ENCODE results near the gene IL17B. TPM values are rescaled to one million over a fixed set of nuclear protein-coding genes. Genes with fewer than 3 reads are reported as not detected.

IL17B gene
- total RNA-seq, 2 experiments from 2014 or later: not detected

- no peak for DNase-seq
- no peaks in the 10 kb centered on the region for H3K9me3 Mint-ChIP-seq
- ChIA-PET POLR2A (no interaction called here), CTCF (interaction anchor here (0.5 to 3.4 kb wide), 10 partner anchors 8 to 1031 kb away, joined by 3 to 29 read pairs (median 6); partner anchors contain the start of gene PCYOX1L)
- H3K4me1 Mint-ChIP-seq: peaks cover 14% of the 10 kb centered on the region
- no peak overlapping the region for H3K4me3 Mint-ChIP-seq
- no peak overlapping the region for H3K27ac Mint-ChIP-seq
- peaks cover 8% of the 10 kb centered on the region for H3K36me3 Mint-ChIP-seq (ENCODE audit: low read depth)
- no peaks in the 10 kb centered on the region for H3K27me3 Mint-ChIP-seq
Measured at GRCh38 chr5:149366169-149366729, 12.8 kb downstream of the IL17B start.

DNA sequence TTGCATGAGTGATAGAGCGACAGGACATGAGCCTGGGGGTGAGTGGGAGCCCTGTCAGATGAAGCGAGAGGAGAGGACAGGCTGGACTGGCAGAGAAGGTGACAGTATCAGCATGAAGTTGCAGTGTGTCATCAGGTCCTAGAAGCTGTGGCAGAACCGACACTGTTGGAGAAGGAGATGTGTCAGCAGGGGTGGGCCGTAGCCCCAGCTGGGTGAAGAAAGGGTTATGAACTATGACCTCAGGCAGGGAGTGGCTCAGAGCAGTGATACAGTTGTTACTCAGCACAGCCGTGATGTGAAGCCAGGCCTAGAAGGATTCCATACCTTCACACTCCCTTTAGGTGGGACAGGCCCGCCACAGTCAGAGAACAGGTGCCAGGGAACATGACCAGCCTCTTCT lies 13.7 kb downstream of the IL17B start:
- no peaks in the 10 kb centered on the region for H3K27me3 Mint-ChIP-seq
- no peak for DNase-seq
- H3K27ac Mint-ChIP-seq: no peak overlapping the region

DNA sequence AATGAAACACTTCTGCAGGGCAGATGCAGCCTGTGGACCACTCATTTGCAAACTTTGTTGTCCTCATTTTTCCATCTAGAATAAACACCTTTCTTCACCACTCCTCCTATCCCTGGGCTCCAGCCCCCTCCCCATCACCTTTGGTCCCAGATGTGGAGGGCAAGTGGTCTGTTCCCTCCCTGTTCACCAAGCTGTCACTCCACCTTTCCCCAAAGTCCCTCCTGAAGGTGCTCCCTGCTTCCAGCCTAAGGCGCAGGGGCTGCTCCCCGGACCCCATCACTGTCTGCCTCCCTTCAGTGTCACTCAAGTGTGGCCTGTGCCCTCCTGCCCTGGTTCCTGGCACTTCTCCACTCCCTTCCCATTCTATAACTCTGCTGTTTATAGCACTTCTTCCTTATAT lies 14.4 kb downstream of the IL17B start:
- H3K4me1 Mint-ChIP-seq: peaks cover 28% of the 10 kb centered on the region
- no peaks in the 10 kb centered on the region for H3K27me3 Mint-ChIP-seq
- ChIA-PET CTCF (interaction anchor here (1.6 to 1.9 kb wide), 2 partner anchors 12 to 20 kb away, joined by 4 to 5 read pairs; partner anchors contain the start of gene GRPEL2), POLR2A (no interaction called here)
- H3K4me3 Mint-ChIP-seq: no peak overlapping the region
- H3K27ac Mint-ChIP-seq: no peak overlapping the region
- no peaks in the 10 kb centered on the region for H3K9me3 Mint-ChIP-seq
- DNase-seq: no peak
- H3K36me3 Mint-ChIP-seq (ENCODE audit: low read depth): peaks cover 19% of the 10 kb centered on the region

More for the DNA sequence above, 13.7 kb downstream of the IL17B start:
- H3K36me3 Mint-ChIP-seq (ENCODE audit: low read depth): peaks cover 13% of the 10 kb centered on the region
- ChIA-PET POLR2A (no interaction called here), CTCF (interaction anchor here (0.6 to 3.4 kb wide), 5 partner anchors 11 to 224 kb away, joined by 3 to 8 read pairs (median 5); partner anchors contain the start of gene ABLIM3)
- H3K4me1 Mint-ChIP-seq: peaks cover 21% of the 10 kb centered on the region
- H3K4me3 Mint-ChIP-seq: no peak overlapping the region
- no peaks in the 10 kb centered on the region for H3K9me3 Mint-ChIP-seq

GRCh38 chr5:149363936-149364335 lies 15.2 kb downstream of the IL17B start:
- POLR2A ChIA-PET: no interaction called here

GRCh38 chr5:149363358-149363757 lies 15.7 kb downstream of the IL17B start:
- POLR2A ChIA-PET: interaction anchor here (0.6 kb wide), 1 partner anchor 37 kb away, joined by 5 read pairs; no protein-coding TSS in a partner anchor
- CTCF ChIA-PET: interaction anchor here (0.9 to 1.9 kb wide), 5 partner anchors 13 to 31 kb away, joined by 3 to 5 read pairs (median 3); partner anchors contain the start of genes GRPEL2 and IL17B

More at GRCh38 chr5:149363936-149364335, 15.2 kb downstream of the IL17B start:
- no peak for DNase-seq
- Mint-ChIP-seq H3K4me1 (peaks cover 36% of the 10 kb centered on the region), H3K4me3 (no peak overlapping the region), H3K9me3 (no peaks in the 10 kb centered on the region), H3K27ac (peak overlapping the region; percentile 62), H3K27me3 (no peaks in the 10 kb centered on the region), H3K36me3 (ENCODE audit: low read depth) (peaks cover 26% of the 10 kb centered on the region)
- CTCF ChIA-PET: interaction anchor here (0.9 to 1.9 kb wide), 4 partner anchors 13 to 32 kb away, joined by 3 to 5 read pairs (median 4); partner anchors contain the start of genes GRPEL2 and IL17B

DNA sequence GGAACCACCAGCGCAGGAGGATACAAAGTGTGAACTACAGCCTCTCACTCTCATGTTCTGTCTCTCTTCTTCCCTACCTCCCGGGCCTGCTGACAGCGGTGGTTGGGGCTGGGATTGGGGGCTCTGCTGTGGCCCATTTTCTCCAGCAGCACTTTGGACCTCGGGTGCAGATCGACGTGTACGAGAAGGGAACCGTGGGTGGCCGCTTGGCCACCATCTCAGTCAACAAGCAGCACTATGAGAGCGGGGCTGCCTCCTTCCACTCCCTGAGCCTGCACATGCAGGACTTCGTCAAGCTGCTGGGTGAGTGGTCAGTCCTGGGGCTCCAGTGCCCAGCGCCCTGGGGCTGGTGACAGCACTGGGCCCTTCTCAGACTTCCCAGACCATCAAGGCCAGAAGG lies 16.6 kb downstream of the IL17B start:
- H3K27ac Mint-ChIP-seq: no peak overlapping the region
- no peak overlapping the region for H3K4me3 Mint-ChIP-seq
- POLR2A ChIA-PET: no interaction called here
- H3K4me1 Mint-ChIP-seq: peaks cover 43% of the 10 kb centered on the region
- DNase-seq: no peak
- no peaks in the 10 kb centered on the region for H3K27me3 Mint-ChIP-seq
- H3K9me3 Mint-ChIP-seq: no peaks in the 10 kb centered on the region
- CTCF ChIA-PET: interaction anchor here (1.0 to 1.7 kb wide), 2 partner anchors 17 to 22 kb away, joined by 3 read pairs; partner anchors contain the start of gene IL17B
- H3K36me3 Mint-ChIP-seq (ENCODE audit: low read depth): peaks cover 27% of the 10 kb centered on the region

More at GRCh38 chr5:149363358-149363757, 15.7 kb downstream of the IL17B start:
- Mint-ChIP-seq H3K27ac (no peak overlapping the region), H3K36me3 (ENCODE audit: low read depth) (peaks cover 27% of the 10 kb centered on the region), H3K27me3 (no peaks in the 10 kb centered on the region), H3K4me3 (no peak overlapping the region), H3K9me3 (no peaks in the 10 kb centered on the region), H3K4me1 (peaks cover 42% of the 10 kb centered on the region)
- no peak for DNase-seq

DNA sequence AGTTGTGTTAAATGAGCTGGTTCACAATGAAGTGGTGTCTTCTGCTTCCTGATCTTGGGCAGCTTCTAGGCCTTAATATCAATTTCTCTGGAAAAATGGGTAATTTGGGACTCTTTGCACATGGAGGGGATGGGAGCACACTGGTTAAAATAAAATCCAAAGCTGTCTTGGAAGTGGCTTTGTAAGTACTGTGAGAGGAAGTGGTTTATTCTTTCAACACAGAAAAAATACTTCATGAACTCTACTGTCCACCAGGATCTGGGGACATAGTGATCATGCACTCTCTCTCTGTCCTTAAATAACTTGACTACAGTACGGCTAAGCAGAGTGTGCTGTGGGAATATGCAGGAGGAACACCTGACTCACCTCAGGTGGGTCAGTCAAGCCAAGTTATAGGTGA lies 18.8 kb downstream of the IL17B start:
- no peak for DNase-seq
- H3K36me3 Mint-ChIP-seq (ENCODE audit: low read depth): peaks cover 33% of the 10 kb centered on the region
- H3K27me3 Mint-ChIP-seq: no peaks in the 10 kb centered on the region
- H3K9me3 Mint-ChIP-seq: no peaks in the 10 kb centered on the region
- ChIA-PET CTCF (interaction anchor here (0.9 to 1.9 kb wide), 6 partner anchors 11 to 37 kb away, joined by 3 to 6 read pairs (median 3); no protein-coding TSS in a partner anchor), POLR2A (interaction anchor here (0.8 kb wide), 1 partner anchor 16 kb away, joined by 4 read pairs; no protein-coding TSS in a partner anchor)
- H3K27ac Mint-ChIP-seq: peak overlapping the region; percentile 75
- peak overlapping the region; percentile 21 for H3K4me3 Mint-ChIP-seq
- peaks cover 55% of the 10 kb centered on the region for H3K4me1 Mint-ChIP-seq

DNA sequence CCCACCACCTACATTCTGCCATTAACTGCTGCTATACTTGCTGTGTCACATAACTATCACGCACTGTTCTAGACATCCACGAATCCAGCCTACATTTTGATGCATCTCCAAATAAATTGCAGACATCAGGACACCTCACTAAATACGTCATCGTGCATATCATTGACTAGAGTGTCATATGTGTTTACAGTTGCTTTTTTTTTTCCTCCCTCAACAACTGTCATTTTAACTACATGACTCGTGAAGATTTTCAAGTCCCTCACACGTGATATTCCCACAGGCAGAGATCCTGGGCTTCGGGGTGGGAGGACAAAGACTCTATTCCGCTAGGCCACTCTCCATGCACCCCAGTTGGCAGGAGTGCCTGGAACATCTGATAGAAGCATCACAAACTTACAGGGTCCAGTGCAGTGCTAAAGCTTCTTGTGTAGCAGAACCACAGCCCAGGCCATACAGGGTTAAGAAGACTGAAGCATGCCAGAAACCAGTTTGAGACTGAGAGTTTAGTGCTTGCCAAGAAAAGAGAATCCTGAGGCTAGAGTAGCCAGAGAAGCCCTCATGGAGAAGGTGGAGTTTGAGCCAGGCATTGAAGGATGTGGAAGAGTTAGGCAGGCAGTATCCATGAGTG lies 20.1 kb downstream of the IL17B start:
- POLR2A ChIA-PET: no interaction called here
- peaks cover 2% of the 10 kb centered on the region for H3K9me3 Mint-ChIP-seq
- H3K27ac Mint-ChIP-seq: peak overlapping the region; percentile 86
- H3K36me3 Mint-ChIP-seq (ENCODE audit: low read depth): peaks cover 46% of the 10 kb centered on the region
- DNase-seq: no peak
- peak overlapping the region; percentile 86 for H3K4me3 Mint-ChIP-seq
- no peaks in the 10 kb centered on the region for H3K27me3 Mint-ChIP-seq
- CTCF ChIA-PET: interaction anchor here (0.5 to 3.9 kb wide), 6 partner anchors 8 to 198 kb away, joined by 3 to 29 read pairs (median 4); partner anchors contain the start of gene GRPEL2
- peaks cover 66% of the 10 kb centered on the region for H3K4me1 Mint-ChIP-seq

- DNase-seq: peak; percentile 42
- H3K4me1 Mint-ChIP-seq: peaks cover 71% of the 10 kb centered on the region
- peak overlapping the region; percentile 86 for H3K27ac Mint-ChIP-seq
- H3K4me3 Mint-ChIP-seq: peak overlapping the region; percentile 86
- H3K36me3 Mint-ChIP-seq (ENCODE audit: low read depth): peaks cover 50% of the 10 kb centered on the region
- ChIA-PET CTCF (interaction anchor here (0.5 to 3.9 kb wide), 7 partner anchors 9 to 198 kb away, joined by 3 to 29 read pairs (median 4); partner anchors contain the start of gene GRPEL2), POLR2A (interaction anchor here (1.3 to 1.9 kb wide), 2 partner anchors 11 to 13 kb away, joined by 10 read pairs; partner anchors contain the start of gene GRPEL2)
- H3K27me3 Mint-ChIP-seq: no peaks in the 10 kb centered on the region
- H3K9me3 Mint-ChIP-seq: peaks cover 2% of the 10 kb centered on the region
Measured at GRCh38 chr5:149358294-149358651, 20.8 kb downstream of the IL17B start.

DNA sequence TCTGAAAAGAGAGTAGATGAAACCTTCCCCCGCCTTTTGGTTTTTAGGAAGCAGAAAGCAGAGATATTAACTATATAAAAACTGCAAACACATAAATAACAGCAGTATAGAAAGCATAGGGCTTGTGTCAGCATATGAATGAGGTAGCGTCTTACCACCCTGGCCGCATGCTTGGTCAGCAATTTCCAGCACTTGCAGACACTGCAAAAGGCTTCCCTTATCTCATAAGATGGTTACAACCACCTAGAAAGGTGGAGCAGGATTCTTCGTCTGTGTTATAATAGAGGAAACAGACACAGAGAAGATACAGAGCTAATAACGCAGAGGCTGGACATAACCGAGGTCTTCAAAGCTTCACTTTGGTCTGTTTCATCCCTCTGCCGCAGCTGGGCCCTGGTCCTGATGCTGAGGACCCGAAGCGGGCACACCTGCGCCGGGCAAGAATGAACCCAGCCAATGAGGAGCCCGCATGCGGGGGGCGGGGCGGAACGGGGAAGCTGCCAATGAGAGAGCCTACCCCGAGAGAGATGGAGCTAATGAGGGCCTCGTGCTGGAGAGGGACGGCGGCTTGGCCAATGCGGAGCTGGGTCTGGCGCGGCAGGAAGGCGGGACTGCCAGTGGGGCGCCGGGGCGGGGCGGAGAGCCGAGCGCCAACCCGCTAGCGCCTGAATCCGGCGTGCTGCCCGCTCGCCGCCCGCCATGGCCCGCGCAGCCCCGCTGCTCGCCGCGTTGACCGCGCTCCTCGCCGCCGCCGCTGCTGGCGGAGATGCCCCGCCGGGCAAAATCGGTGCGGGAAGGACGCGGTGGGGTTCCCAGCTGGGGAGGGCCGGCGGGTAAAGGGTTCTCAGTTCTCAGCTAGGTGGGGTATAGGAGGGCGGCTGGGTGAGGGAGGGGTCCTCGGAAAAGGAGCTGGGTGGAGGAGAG lies 21.5 kb downstream of the IL17B start, which contains the start of gene PCYOX1L:
TSS of gene PCYOX1L (plus strand) at position 677 of the 924 bp plus-strand sequence. CDS start at position 700, 23 bp downstream.
- Mint-ChIP-seq H3K4me1 (peaks cover 74% of the 10 kb centered on the region), H3K9me3 (peaks cover 2% of the 10 kb centered on the region), H3K36me3 (ENCODE audit: low read depth) (peaks cover 49% of the 10 kb centered on the region), H3K27ac (peak within 1 kb of the TSS; percentile 86), H3K4me3 (peak within 1 kb of the TSS; percentile 86), H3K27me3 (no peaks in the 10 kb centered on the region)
- CTCF ChIA-PET: interaction anchor here (0.6 to 3.9 kb wide), 7 partner anchors 8 to 233 kb away, joined by 3 to 29 read pairs (median 4); partner anchors contain the start of gene GRPEL2
- peak; percentile 93 for DNase-seq
- POLR2A ChIA-PET: interaction anchor here (0.6 to 1.9 kb wide), 4 partner anchors 8 to 164 kb away, joined by 3 to 10 read pairs (median 7); partner anchors contain the start of gene GRPEL2

- POLR2A ChIA-PET: interaction anchor here (0.7 kb wide), 2 partner anchors 972 to 1370 kb away, joined by 3 to 7 read pairs; no protein-coding TSS in a partner anchor
- H3K27me3 Mint-ChIP-seq: no peaks in the 10 kb centered on the region
- H3K27ac Mint-ChIP-seq: peak overlapping the region; percentile 58
- H3K4me1 Mint-ChIP-seq: peaks cover 83% of the 10 kb centered on the region
- H3K4me3 Mint-ChIP-seq: no peak overlapping the region
- H3K9me3 Mint-ChIP-seq: peaks cover 2% of the 10 kb centered on the region
- DNase-seq: no peak
- CTCF ChIA-PET: interaction anchor here (0.7 to 3.9 kb wide), 6 partner anchors 11 to 190 kb away, joined by 3 to 29 read pairs (median 8); partner anchors contain the start of gene GRPEL2
- H3K36me3 Mint-ChIP-seq (ENCODE audit: low read depth): peaks cover 61% of the 10 kb centered on the region
Measured at GRCh38 chr5:149356391-149356790, 22.7 kb downstream of the IL17B start.
